SK-N-SH treated with all-trans-retinoic acid at 6 μM for 48 hours (cell line): ENCODE measurements around the gene RNMT.

Source experiments
- ATAC-seq: fragments of 200-7000 bp; cut with Tn5 transposase; 3 replicates; pipeline ENCODE4 v1.9.1; 2020; ENCODE audit warnings: mild to moderate bottlenecking, moderate library complexity
- ARNTL ChIP-seq: fragments of 450-650 bp; formaldehyde crosslinking; IDR thresholded peaks from 2 replicates; pipeline ENCODE4 v1.5.0; 2020; ENCODE audit warnings: low read depth, mild to moderate bottlenecking, moderate library complexity, borderline replicate concordance
- BACH2 ChIP-seq: fragments of 250-450 bp; sonication (Bioruptor Pico); IDR thresholded peaks from 2 replicates; pipeline ENCODE4 v1.9.0; 2021; ENCODE audit warnings: mild to moderate bottlenecking, borderline replicate concordance
- CREB5 ChIP-seq: fragments of 250-450 bp; sonication (Bioruptor Pico); IDR thresholded peaks from 2 replicates; pipeline ENCODE4 v1.5.1; 2020; ENCODE audit warnings: low read depth, mild to moderate bottlenecking, moderate library complexity
- CSDC2 ChIP-seq: fragments of 250-450 bp; sonication (Bioruptor Pico); IDR thresholded peaks from 2 replicates; pipeline ENCODE4 v1.5.0; 2020; ENCODE audit warnings: mild to moderate bottlenecking, moderate library complexity
- GLIS3 ChIP-seq: fragments of 250-450 bp; sonication (Bioruptor Pico); IDR thresholded peaks from 2 replicates; pipeline ENCODE4 v1.5.0; 2020; ENCODE audit warnings: mild to moderate bottlenecking, moderate library complexity
- ISL1 ChIP-seq: fragments of 250-450 bp; sonication (Bioruptor Pico); IDR thresholded peaks from 2 replicates; pipeline ENCODE4 v2.1.2; 2022; ENCODE audit warnings: mild to moderate bottlenecking, moderate library complexity
- OSR1 ChIP-seq: fragments of 250-450 bp; sonication (Bioruptor Pico); IDR thresholded peaks from 2 replicates; pipeline ENCODE4 v1.8.0; 2022; ENCODE audit warnings: moderate library complexity, mild to moderate bottlenecking, inconsistent platforms
- PATZ1 ChIP-seq: fragments of 250-450 bp; sonication (Bioruptor Pico); IDR thresholded peaks from 2 replicates; pipeline ENCODE4 v1.8.0; 2020; ENCODE audit warnings: mild to moderate bottlenecking, moderate library complexity, borderline replicate concordance
- PPARA ChIP-seq: fragments of 250-450 bp; sonication (Bioruptor Pico); IDR thresholded peaks from 2 replicates; pipeline ENCODE4 v1.5.0; 2020; ENCODE audit warnings: mild to moderate bottlenecking, borderline replicate concordance
- RARB ChIP-seq: fragments of 250-450 bp; sonication (Bioruptor Pico); IDR thresholded peaks from 2 replicates; pipeline ENCODE4 v1.8.0; 2021; ENCODE audit warnings: mild to moderate bottlenecking, moderate library complexity
- SNAI2 ChIP-seq: fragments of 250-450 bp; sonication (Bioruptor Pico); IDR thresholded peaks from 2 replicates; pipeline ENCODE4 v1.5.0; 2020; ENCODE audit warnings: mild to moderate bottlenecking, moderate library complexity
- TCF4 ChIP-seq: fragments of 250-450 bp; sonication (Bioruptor Pico); IDR thresholded peaks from 2 replicates; pipeline ENCODE4 v1.8.0; 2021; ENCODE audit warnings: mild to moderate bottlenecking, moderate library complexity, borderline replicate concordance
- TSHZ2 ChIP-seq: fragments of 250-450 bp; sonication (Bioruptor Pico); IDR thresholded peaks from 2 replicates; pipeline ENCODE4 v1.5.0; 2020; ENCODE audit warnings: mild to moderate bottlenecking, moderate library complexity
- ZC3H10 ChIP-seq: fragments of 250-450 bp; sonication (Bioruptor Pico); IDR thresholded peaks from 2 replicates; pipeline ENCODE4 v1.5.1; 2021; ENCODE audit warnings: mild to moderate bottlenecking, moderate library complexity
- ZFP3 ChIP-seq: fragments of 250-450 bp; sonication (Bioruptor Pico); IDR thresholded peaks from 2 replicates; pipeline ENCODE4 v1.5.0; 2020; ENCODE audit warnings: mild to moderate bottlenecking, moderate library complexity
- ZFP30 ChIP-seq: fragments of 450-650 bp; formaldehyde crosslinking; IDR thresholded peaks from 2 replicates; pipeline ENCODE4 v1.5.0; 2022; ENCODE audit warnings: mild to moderate bottlenecking, moderate library complexity
- ZNF565 ChIP-seq: fragments of 450-650 bp; formaldehyde crosslinking; conservative IDR thresholded peaks from 2 replicates; pipeline ENCODE4 v1.5.0; 2020; ENCODE audit warnings: low read depth, mild to moderate bottlenecking, moderate library complexity
- ZNF8 ChIP-seq: fragments of 450-650 bp; formaldehyde crosslinking; IDR thresholded peaks from 2 replicates; pipeline ENCODE4 v1.5.0; 2020; ENCODE audit warnings: mild to moderate bottlenecking, moderate library complexity
- TF ChIP-seq, protein P1 (sequence below): fragments of 250-450 bp; sonication (Bioruptor Pico); IDR thresholded peaks from 2 replicates; pipeline ENCODE4 v1.5.1; 2021; ENCODE audit warnings: mild to moderate bottlenecking, moderate library complexity

RNMT gene

GRCh38 chr18:13756261-13756660, 29.8 kb downstream of the RNMT start:
- TF ChIP-seq CREB5 (no peak), ZC3H10 (CRISPR knock-in tag) (no peak), PATZ1 (no peak), RARB (CRISPR knock-in tag) (no peak), GLIS3 (CRISPR knock-in tag) (no peak)
- no peak for ATAC-seq

DNA sequence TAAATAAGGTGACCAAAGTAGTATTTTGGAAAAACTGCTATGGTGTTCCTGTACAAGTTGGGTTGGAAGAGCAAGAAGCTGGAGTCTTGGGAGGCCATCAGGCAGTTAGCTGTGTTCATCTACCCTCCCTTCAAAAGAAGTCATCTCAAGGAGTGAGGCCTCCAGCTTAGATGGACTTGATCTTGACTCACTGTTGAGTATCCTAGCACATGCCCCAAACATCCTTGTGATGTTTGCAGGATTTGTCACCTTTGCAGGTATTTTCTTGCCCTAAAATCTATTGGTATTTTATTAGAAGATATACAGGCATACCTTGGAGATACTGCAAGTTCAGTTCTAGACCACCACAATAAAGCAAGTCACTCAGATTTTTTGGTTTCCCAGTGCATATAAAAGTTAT, 30.2 kb downstream of the RNMT start:
- TF ChIP-seq CREB5 (no peak), TCF4 (CRISPR knock-in tag) (no peak), ISL1 (CRISPR knock-in tag) (no peak), ZNF565 (CRISPR knock-in tag) (no peak), PPARA (CRISPR knock-in tag) (no peak), GLIS3 (CRISPR knock-in tag) (no peak), SNAI2 (CRISPR knock-in tag) (no peak), PATZ1 (no peak), ZFP30 (CRISPR knock-in tag) (no peak), CSDC2 (CRISPR knock-in tag) (no peak), ZC3H10 (CRISPR knock-in tag) (no peak), ARNTL (CRISPR knock-in tag) (no peak), ZFP3 (CRISPR knock-in tag) (no peak), ZNF8 (CRISPR knock-in tag) (no peak)
- TF ChIP-seq, protein P1, sequence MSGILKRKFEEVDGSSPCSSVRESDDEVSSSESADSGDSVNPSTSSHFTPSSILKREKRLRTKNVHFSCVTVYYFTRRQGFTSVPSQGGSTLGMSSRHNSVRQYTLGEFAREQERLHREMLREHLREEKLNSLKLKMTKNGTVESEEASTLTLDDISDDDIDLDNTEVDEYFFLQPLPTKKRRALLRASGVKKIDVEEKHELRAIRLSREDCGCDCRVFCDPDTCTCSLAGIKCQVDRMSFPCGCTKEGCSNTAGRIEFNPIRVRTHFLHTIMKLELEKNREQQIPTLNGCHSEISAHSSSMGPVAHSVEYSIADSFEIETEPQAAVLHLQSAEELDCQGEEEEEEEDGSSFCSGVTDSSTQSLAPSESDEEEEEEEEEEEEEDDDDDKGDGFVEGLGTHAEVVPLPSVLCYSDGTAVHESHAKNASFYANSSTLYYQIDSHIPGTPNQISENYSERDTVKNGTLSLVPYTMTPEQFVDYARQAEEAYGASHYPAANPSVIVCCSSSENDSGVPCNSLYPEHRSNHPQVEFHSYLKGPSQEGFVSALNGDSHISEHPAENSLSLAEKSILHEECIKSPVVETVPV: no peak
- no peak for ATAC-seq

DNA sequence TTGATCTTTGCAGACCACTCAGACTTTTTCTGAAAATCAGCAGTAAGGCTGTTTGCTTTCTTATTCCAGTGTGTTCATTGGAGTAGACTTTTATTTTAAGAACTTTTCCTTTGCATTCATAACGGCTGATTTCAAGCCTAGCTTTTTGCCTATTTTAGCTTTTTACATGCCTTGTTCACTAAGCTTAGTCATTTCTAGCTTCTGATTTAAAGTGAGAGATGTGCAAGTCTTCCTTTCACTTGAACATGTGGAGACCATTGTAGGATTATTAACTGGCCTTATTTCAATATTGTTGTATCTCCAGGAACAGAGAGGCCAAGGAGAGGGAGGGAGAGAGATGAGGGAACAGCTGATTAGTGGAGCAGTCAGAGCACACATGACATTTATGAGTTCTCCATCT, 32.1 kb downstream of the RNMT start:
- no peak for ATAC-seq

GRCh38 chr18:13760047-13760446, 33.6 kb downstream of the RNMT start:
- no peak for ATAC-seq
- TF ChIP-seq TSHZ2 (CRISPR knock-in tag) (no peak), RARB (CRISPR knock-in tag) (no peak), ZNF565 (CRISPR knock-in tag) (no peak), CREB5 (no peak), ISL1 (CRISPR knock-in tag) (no peak), PATZ1 (no peak), BACH2 (CRISPR knock-in tag) (no peak), TCF4 (CRISPR knock-in tag) (no peak), OSR1 (CRISPR knock-in tag) (no peak), ZFP30 (CRISPR knock-in tag) (no peak)
- TF ChIP-seq, protein P1: no peak

More for the DNA sequence above, 32.1 kb downstream of the RNMT start:
- TF ChIP-seq BACH2 (CRISPR knock-in tag): no peak
